GM11168 (cell line): ENCODE results near the gene TMEM154.

Source experiments
- in situ Hi-C: fragments of 300-500 bp; cut with MboI; formaldehyde crosslinking; loops from one replicate; pipeline ENCODE4 v1.12.0; 2022; ENCODE audit warnings: low sequenced_read_pairs; ENCODE audit not compliant: unreplicated experiment

Gene TMEM154

DNA sequence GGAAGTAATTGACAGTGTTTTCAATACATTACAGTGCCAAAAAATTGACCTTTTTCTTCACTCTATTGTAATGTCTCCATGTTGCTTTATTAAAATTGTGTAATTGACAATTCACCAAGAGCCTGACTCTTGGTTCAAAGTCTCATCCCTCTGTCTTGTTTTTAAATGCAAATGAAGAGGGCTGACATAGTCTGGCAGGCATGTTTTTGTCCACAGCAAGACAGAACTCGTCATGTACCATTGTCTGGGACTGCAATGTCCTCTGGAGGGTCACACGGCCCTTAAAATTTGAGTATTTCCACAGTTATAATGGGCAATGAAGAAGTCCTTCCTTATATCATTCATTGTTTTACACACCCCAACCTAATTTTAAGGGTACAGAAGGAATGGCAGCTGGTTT lies 105.9 kb downstream of the TMEM154 start:
- in situ Hi-C loops: no loop called here

DNA sequence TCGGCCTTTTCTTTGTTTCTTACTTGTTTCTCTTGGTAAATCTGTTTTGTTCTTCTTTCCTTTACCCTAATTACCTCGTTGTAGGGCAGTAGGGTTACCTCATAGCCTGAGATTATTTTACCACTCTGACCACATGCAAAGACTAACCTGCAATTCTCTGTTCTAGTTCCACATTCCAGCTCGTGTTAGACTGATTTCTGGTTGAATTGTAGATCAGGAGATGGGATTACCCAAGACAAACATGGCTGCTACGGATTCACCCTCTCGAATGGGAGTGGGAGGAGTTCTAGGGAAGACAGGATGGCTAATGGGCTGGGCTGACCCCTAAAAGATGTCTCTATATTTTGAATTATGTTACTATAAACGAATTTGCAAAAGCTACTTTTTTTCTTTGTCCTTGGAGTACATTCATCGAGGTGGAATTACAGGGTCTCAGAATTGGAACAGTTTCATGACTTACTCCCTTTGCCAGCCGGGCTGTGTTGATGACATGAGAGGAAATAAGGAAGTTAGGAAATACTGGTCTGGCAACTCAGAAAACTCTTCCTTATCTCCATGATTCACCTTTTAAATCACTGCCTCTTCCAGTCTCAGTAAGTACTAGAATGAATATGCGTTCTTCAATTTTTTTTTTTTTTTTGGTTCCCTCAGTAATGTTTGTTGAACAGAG lies 107.2 kb downstream of the TMEM154 start:
- in situ Hi-C loops: no loop called here

DNA sequence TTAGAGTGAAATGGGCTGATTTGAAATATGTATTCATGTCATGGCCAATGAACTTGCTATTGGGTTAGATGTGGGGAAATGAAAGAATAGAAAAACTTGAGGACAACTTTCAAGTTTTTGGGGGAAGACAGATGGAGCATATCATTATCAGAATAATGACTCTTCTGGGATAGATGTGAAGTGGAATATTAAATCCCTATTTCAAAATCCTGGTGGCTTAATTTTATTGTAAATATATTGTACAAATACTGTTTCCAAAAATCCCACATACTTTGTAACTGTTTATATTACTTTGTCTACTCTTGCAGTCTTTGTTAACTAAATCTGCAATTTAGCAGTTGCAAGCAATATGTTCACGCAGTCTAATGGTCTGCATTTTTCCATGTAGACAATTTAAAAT lies 108.0 kb downstream of the TMEM154 start:
- in situ Hi-C loops: no loop called here

GRCh38 chr4:152571296-152571695 lies 108.5 kb downstream of the TMEM154 start:
- in situ Hi-C loops: no loop called here
